Lower lobe of right lung (tissue), 2 donors: ENCODE results near the gene TRIB2. TPM values are rescaled to one million over a fixed set of nuclear protein-coding genes. Genes with fewer than 3 reads are reported as not detected.

Experiments
- ATAC-seq, 2 donors: fragments of 200-7000 bp; cut with Tn5 transposase; one replicate each; pipeline ENCODE4 v1.9.1; 2020 to 2022; ENCODE audit warnings: mild to moderate bottlenecking in 2 of 2, moderate library complexity in 2 of 2
- DNase-seq: peaks from one replicate; pipeline ENCODE4 v3.0.0-alpha.2; 2020
- H3K27ac ChIP-seq: fragments of 200-600 bp; one replicate; pipeline ENCODE4 v1.8.0; 2022
- H3K27me3 ChIP-seq: fragments of 200-600 bp; one replicate; pipeline ENCODE4 v1.8.0; 2022; ENCODE audit warnings: low read depth
- H3K36me3 ChIP-seq: fragments of 200-600 bp; one replicate; pipeline ENCODE4 v1.8.0; 2022; ENCODE audit warnings: mild to moderate bottlenecking
- H3K4me1 ChIP-seq: fragments of 200-600 bp; one replicate; pipeline ENCODE4 v1.8.0; 2022
- H3K4me3 ChIP-seq: fragments of 200-600 bp; one replicate; pipeline ENCODE4 v1.8.0; 2022; ENCODE audit warnings: mild to moderate bottlenecking
- H3K9me3 ChIP-seq: fragments of 200-600 bp; one replicate; pipeline ENCODE4 v1.8.0; 2022
- CTCF ChIP-seq: fragments of 200-600 bp; IDR thresholded peaks from one replicate; pipeline ENCODE4 v1.8.0; 2022; ENCODE audit warnings: antibody characterized with exemption, mild to moderate bottlenecking
- intact Hi-C: fragments of 100-400 bp; cut with DNase I; formaldehyde crosslinking; loops from one replicate; pipeline ENCODE4 v1.11.0; 2022
- total RNA-seq: library from RNA; stranded (reverse); fragmentation: NEBNext Ultra II Directional; extraction: Animal tissue kit (Norgen Biotek cat#: 25700); gene quantifications from one replicate; pipeline ENCODE4 v1.2.1, GENCODE V29; 2021
- donor health status: DM: no; HTN: yes; CAD: no; lungs with severe emphysema.

Gene TRIB2
- total RNA-seq, 1 donor from 2014 or later: 35.1 TPM

GRCh38 chr2:12737297-12737696, 20.6 kb downstream of the TRIB2 start:
- DNase-seq (no peak), ATAC-seq (no peak)
- no peak for TF ChIP-seq CTCF
- no peaks in the 10 kb centered on the region for H3K9me3 ChIP-seq
- no peaks in the 10 kb centered on the region for H3K27me3 ChIP-seq
- peak overlapping the region; percentile 31 for H3K27ac ChIP-seq
- peaks cover 76% of the 10 kb centered on the region for H3K36me3 ChIP-seq
- intact Hi-C loops: no loop called here
- no peak overlapping the region for H3K4me3 ChIP-seq
- peaks cover 35% of the 10 kb centered on the region for H3K4me1 ChIP-seq

- Histone ChIP-seq H3K27me3 (no peaks in the 10 kb centered on the region), H3K9me3 (no peaks in the 10 kb centered on the region), H3K36me3 (peaks cover 80% of the 10 kb centered on the region), H3K4me3 (no peak overlapping the region), H3K4me1 (peaks cover 29% of the 10 kb centered on the region), H3K27ac (peak overlapping the region; percentile 31)
- intact Hi-C loops: no loop called here
- ATAC-seq (no peak), DNase-seq (no peak)
- TF ChIP-seq CTCF: no peak
These were observed 21.2 kb downstream of the TRIB2 start for GRCh38 chr2:12737738-12738485.

DNA sequence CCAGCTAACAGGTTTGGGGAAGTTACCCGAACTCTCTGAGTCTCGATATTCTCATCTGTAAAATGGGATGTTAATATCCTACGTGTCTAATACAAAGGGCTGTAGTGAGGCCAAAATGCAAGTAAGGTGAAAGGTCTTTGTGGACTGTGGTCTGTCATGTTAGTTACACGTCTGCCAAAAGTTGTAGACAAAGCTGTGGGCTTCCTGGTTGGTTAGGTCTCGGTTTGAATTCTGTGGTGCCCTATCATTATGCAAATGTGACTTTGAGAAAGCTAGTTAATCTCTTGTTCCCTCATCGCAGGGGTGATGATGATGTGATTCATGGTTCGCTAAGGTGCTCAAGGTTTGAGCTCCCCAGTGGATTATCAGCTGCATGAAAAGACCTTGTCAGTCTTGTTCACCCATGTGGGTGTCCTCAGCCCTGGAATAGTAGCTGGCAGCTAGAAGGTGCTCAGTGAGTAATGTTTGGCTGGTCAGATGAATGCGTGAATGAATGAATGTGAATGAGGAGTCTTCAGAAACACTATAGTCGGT, 23.1 kb downstream of the TRIB2 start:
- peaks cover 10% of the 10 kb centered on the region for H3K4me1 ChIP-seq
- no peak overlapping the region for H3K27ac ChIP-seq
- ATAC-seq (no peak), DNase-seq (no peak)
- no peaks in the 10 kb centered on the region for H3K9me3 ChIP-seq
- H3K27me3 ChIP-seq: no peaks in the 10 kb centered on the region
- TF ChIP-seq CTCF: no peak
- intact Hi-C loops: no loop called here
- peaks cover 72% of the 10 kb centered on the region for H3K36me3 ChIP-seq
- H3K4me3 ChIP-seq: no peak overlapping the region

- H3K4me1 ChIP-seq: no peaks in the 10 kb centered on the region
- intact Hi-C loops: no loop called here
- H3K27me3 ChIP-seq: no peaks in the 10 kb centered on the region
- ATAC-seq (no peak), DNase-seq (no peak)
- no peak for TF ChIP-seq CTCF
- no peaks in the 10 kb centered on the region for H3K9me3 ChIP-seq
- peaks cover 57% of the 10 kb centered on the region for H3K36me3 ChIP-seq
- H3K4me3 ChIP-seq: no peak overlapping the region
- no peak overlapping the region for H3K27ac ChIP-seq
These were observed 24.6 kb downstream of the TRIB2 start for GRCh38 chr2:12741380-12741779.

DNA sequence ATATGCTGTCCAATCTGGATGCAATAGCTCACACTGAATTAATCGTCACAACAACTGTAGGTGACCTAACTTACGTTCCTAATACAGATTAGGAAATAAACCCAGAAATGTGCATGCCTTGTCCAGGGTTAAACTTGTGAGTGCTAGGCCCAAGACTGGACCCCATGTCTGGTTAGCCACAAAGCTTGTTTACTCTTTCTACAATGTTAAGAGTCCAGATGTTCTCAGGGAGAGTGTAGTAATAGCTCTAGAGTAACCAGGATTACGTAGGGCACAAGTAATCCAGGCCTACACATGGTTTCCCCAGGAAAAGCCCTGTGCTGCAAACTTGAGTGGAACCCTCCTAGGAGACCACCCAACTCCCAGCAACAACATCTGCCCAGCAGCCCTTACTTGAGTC, 26.2 kb downstream of the TRIB2 start:
- peaks cover 42% of the 10 kb centered on the region for H3K36me3 ChIP-seq
- H3K9me3 ChIP-seq: peaks cover under 1% of the 10 kb centered on the region
- H3K4me1 ChIP-seq: no peaks in the 10 kb centered on the region
- H3K27ac ChIP-seq: no peak overlapping the region
- no peak for DNase-seq
- ATAC-seq: no peak
- no peak overlapping the region for H3K4me3 ChIP-seq
- H3K27me3 ChIP-seq: no peaks in the 10 kb centered on the region
- intact Hi-C loops: no loop called here
- no peak for TF ChIP-seq CTCF
